NCI-H2227 (cell line): ENCODE data around the gene ZNF197.
A peak's percentile ranks its signal among the peaks of the same experiment; 100 is the strongest.
"Not testable (repeated sequence)": the region's sequence is repeated elsewhere in the genome, so short reads cannot be mapped to it uniquely, and the experiment has no call there.

Experiments used
- DNase-seq: peaks from one replicate; lab custom pipeline; 2025; ENCODE audit not compliant: unreplicated experiment; lab: John Stamatoyannopoulos, UW

Gene ZNF197

DNA sequence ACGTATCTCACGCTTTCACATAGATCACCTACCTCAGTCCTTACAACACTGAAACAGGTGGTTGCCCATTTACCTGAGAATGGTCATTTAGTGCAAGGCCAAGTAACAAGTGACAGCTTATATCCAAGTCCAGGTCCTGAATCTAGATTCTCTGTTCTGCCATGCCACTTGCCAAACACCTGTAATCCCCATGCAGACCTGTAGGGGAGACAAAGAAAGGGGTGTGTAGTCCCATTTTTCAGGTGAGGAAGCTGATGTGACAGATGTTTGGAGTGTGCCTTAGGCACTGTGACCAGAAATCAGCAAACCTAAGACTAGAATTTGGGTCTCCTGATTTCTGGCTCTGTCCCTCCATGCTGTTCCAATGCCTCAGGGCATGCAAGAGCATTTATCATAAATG is 36.4 kb downstream of the ZNF197 start:
- DNase-seq: no peak

DNA sequence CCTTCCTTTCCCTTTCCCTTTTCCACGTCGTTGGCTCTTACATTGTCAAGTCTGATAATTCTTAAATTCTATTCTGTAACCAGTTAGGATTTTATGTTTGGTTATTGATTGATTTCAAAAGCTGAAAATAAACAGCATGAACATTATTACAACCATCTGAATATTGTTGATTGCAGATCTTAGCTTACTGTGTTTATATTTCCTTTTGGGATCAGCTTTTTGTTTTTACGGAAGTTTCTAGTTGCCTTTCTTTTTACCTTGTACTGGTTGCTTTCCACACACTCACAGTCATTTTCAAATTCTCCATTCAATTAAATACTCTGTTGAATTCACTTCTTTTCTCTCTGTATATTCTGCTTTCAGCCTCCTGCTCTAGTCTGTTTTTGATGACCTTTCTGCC is 40.3 kb downstream of the ZNF197 start:
- DNase-seq: no peak

DNA sequence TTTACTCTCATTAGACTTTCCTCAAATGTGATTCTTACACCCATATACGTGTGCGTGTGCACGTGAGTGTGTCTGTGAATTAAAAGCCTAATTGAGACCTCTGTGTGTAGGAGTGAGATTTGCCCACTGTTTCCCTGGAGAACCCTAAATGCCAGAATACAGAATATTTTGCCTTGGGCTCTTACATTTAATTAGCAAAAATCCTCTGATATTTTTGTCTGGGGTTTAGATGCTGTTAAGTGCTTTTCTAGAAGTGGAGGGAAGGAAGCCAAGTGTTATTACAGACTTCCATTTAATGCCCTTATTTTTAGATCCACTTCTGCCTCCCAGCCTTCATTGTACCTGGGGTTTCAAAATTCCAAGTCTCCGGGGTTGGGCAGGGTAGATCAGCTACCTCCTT is 41.5 kb downstream of the ZNF197 start:
- no peak for DNase-seq

DNA sequence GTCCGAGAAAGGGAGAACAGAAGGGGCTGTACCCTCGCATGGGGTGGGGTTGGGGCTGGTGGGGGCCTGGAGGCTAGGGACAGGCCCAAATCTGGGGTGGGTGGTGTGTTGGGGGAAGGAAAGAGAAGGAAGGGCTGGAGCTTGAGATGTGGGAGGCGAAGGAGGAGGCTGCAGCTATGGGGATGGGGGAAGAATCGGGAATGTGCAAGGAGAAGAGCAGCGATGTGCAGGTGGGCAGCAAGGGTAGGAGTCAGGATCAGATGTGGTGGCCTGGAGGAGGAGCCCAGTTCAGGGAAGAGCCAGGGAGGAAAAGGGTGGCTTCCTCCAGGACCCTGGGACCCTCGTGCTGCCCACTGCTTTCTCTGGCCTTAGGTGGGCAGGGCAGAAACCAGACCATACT is 44.9 kb downstream of the ZNF197 start:
- no peak for DNase-seq

DNA sequence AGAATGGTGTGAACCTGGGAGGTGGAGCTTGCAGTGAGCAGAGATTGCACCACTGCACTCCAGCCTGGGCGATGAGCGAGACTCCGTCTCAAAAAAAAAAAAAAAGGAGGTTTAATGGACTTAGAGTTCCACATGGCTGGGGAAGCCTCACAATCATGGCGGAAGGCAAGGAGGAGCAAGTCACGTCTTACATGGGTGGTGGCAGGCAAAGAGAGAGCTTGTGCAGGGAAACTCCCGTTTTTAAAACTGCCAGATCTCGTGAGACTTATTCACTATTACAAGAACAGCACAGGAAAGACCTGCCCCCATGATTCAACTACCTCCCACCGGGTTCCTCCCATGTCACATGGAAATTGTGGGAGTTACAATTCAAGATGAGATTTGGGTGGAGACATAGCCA is 48.6 kb downstream of the ZNF197 start:
- not testable (repeated sequence) for DNase-seq

DNA sequence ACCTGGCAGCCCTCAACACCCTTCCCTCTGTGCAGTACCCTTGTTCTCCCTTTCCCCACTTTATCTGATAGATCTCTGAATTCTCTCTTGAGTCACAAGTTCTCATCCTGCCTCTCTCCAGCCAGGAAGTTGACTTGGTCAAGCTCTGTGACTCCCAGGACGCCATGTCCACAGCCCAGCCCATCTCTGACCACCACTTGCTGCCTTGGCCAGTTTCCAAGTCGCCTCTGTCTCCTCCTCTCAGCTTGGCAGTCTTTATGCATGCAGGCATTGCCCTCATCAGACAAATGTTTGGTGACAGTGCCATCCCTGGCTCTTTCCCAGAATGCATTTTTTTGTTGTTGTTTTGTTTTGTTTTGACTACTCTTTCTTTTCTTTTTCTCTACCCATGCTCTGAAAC is 49.4 kb downstream of the ZNF197 start:
- DNase-seq: no peak

DNA sequence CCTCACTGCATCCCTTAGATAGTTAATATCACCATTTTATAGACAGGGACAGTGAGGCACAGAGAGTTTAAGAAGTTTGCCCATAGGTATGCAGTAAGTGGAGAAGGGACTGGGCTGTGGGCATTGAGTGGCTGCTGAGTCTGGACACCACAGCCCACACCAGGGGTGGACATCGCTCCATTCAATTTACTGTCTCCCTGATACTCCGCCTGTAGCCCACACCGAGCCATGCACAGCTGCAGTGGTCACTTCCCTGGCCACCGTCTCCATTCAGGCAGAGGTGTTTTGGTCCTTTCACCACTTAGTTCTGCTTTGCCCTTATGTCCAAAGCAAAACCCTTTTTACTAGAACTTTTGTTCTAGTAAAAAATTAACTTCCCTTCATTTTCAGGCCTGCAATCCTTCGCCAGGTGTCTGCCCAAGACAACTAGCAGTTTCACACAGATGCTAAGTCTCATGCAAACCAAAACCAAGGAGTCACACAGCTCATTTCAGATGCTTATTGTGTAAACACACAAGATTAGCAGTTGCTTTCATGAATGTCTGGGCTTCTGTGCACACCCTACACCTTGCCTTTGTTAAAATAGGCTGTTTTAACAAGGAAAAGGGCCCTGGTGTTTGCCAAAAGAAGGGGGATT is 53.8 kb downstream of the ZNF197 start:
- DNase-seq: no peak

DNA sequence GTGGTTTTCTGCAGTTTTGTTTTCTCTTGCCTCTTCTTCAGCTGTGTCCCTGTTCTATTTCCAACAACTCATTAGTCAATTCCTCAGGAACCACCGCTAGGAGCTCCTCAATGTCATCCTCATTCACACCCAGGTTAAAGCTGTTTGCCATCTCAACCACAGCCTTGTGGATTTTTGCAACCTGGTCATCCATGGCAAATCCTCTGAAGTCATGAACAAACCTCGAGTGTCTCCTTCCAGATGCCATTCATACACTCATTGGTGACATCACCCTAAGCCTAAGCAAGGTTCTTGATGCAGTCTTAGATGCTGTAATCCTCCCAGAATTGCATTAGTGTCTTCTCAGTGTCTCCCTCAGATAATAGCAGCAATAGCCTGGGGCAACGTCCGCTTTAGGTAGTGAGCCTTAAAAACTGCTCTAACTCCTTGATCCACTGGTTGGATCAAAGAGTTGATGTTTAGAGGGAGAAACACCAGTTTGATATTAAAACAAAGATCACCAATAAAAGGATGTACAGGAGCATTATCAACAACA is 56.2 kb downstream of the ZNF197 start:
- no peak for DNase-seq

DNA sequence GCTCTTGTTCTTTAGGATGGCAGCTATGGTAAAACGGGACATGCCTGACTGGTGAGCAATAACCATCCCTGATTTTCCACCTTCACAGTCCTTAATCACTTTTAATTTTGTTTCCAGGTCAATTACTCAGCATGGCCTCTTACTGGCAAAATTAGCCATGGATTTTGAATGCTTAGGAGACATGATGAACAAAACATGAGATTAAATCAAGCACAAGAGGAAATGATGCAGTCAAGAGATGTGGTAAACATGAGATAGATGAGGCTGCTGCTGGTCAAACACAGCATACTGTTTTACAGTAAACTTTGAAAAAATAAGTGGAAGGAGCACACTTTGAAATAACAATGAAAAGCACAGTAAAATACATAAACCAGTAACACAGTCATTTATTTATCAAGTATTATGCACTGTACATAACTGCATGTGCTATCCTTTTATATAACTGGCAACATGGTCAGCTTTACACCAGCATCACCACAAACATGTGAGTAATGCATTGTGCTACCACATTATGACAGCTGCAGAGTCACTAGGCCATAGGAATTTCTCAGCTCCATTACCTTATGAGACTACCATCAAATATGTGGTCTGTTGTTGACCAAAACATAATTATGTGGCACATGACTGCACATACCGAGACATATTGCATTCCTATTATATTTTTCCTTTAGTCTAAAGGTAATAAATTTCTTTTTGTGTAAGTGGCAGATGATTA is 57.5 kb downstream of the ZNF197 start:
- no peak for DNase-seq

DNA sequence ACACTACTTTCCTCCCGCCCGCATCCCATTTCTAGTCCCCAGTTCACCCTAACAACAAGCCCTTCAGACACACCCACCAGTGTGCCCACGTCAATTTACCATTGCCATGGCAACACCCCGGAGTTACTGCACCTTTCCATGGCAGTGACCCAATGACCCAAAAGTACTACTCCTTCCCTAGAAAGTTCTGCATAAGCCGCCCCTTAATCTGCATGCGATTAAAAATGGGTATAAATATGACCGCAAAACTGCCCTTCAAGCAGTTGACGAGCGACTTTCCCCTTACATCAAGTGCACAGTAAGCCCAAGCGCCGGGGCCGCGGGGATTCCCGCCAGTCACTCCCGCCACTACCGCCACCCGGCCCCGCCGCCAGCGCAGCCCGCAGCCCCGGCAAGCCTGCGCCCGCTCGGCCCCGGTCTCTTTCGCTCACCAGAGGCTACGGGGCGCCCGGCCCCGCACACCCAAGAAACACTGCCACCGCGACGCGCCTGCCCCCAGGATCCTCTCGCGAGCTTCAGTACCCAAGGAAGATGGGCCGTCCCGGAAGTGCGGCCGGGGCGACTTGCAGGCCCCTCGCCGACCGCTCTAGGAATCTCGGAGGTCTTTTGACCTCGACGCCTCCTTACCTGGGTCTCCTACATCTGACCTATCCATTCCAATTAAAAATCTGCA is 60.4 kb downstream of the ZNF197 start:
- peak; percentile 77 for DNase-seq

DNA sequence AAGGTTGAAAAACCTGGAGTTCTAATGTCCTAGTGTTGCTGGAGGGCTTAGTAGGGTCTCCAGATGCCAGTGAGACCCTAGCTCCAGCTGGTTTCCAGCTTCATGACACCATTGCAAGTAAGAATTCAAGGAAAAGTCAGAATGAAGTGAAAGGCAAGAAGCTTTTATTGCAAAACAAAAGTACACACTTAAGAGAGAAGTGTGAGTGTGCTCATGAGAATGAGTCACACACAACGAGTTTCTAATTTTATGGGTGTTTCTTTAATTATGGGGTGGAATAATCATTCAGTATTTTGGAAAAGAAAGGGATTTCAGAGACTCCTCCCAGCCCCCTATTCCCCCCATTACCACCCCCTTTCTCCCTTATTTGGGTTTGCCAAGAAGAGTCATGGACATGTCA is 63.1 kb downstream of the ZNF197 start:
- DNase-seq: no peak
